ENCODE measurements around the gene NCOR1. TPM values are rescaled to one million over a fixed set of nuclear protein-coding genes. Genes with fewer than 3 reads are reported as not detected.

The NCOR1 gene
- total and polyA plus RNA-seq, 2 of the 8 experiments (the other 6 are each of a cell fraction or from before 2014, with no cell fraction given): 65.4 to 142 TPM

DNA sequence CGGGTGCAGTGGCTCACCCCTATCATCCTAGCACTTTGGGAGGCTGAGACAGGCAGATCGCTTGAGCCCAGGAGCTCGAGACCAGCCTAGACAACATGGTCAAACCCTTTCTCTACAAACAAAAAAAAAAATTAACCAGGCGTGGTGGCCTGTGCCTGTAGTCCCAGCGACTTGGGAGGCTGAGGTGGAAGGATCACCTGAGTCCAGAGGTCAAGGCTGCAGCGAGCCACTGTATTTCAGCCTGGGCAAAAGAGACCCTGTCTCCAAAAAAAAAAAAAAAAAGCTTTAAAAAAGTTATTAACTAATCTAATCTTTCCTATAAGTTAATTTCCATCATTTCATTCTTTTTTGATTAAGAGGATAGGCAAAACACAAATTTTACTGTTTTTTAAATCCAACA is 2.5 kb downstream of the NCOR1 start:
- Histone ChIP-seq H2BK12ac (ENCODE audit: low read depth, low read length) (no peak overlapping the region), H2BK5ac (ENCODE audit: low read depth, low read length) (no peak overlapping the region), H2AFZ (ENCODE audit: low read length) (no peak overlapping the region), H3K23ac (ENCODE audit: insufficient read length) (no peak overlapping the region), H3K18ac (ENCODE audit: extremely low read depth, low read length) (no peak overlapping the region), H2BK120ac (replicated peaks; ENCODE audit: low read depth, low read length) (no peak overlapping the region), H3K4me1 (replicated peaks in 1 of 4; ENCODE audit: control insufficient read depth in 3 of 4, insufficient read depth in 4 of 4, low read length in 3 of 4) (peaks cover 0 to 6% (median 2%) of the 10 kb centered on the region in 4 experiments; a peak in 4 of 7 replicates), H4K20me1 (replicated peaks in 1 of 2; ENCODE audit: control insufficient read depth in 1 of 2, insufficient read depth in 2 of 2, low read length in 2 of 2) (peaks cover 0 to 4% of the 10 kb centered on the region in 2 experiments), H3K9me3 (ENCODE audit: insufficient read depth in 2 of 2, low read depth in 1 of 2, low read length in 1 of 2) (no peaks in the 10 kb centered on the region), H3K4ac (replicated peaks; ENCODE audit: insufficient read length, low read depth, low read length) (no peak overlapping the region), H3K27me3 (replicated peaks in 1 of 4; ENCODE audit: control insufficient read depth in 3 of 4, extremely low read depth in 1 of 4, insufficient read depth in 3 of 4, low read length in 3 of 4) (no peaks in the 10 kb centered on the region), H3K79me2 (ENCODE audit: control insufficient read depth in 1 of 2, insufficient read depth in 2 of 2, low read length in 2 of 2) (peaks cover 36 to 83% of the 10 kb centered on the region in 2 experiments), H3K4me2 (ENCODE audit: insufficient read depth in 1 of 2, low read depth in 2 of 2, low read length in 2 of 2) (no peak overlapping the region), H3K36me3 (ENCODE audit: control insufficient read depth in 2 of 4, insufficient read depth in 4 of 4, low read length in 3 of 4) (no peaks in the 10 kb centered on the region), H3K23me2 (ENCODE audit: low read depth, low read length) (peaks cover 9% of the 10 kb centered on the region), H3K9ac (replicated peaks in 1 of 4; ENCODE audit: extremely low read depth in 1 of 4, low read depth in 3 of 4, low read length in 3 of 4) (no peak overlapping the region), H3K14ac (ENCODE audit: insufficient read length) (no peak overlapping the region), H2AK5ac (ENCODE audit: low read depth, low read length) (no peak overlapping the region), H3K79me1 (ENCODE audit: low read depth, low read length) (no peaks in the 10 kb centered on the region), H2BK15ac (ENCODE audit: low read length) (no peak overlapping the region), H4K91ac (replicated peaks; ENCODE audit: insufficient read length, low read length) (no peak overlapping the region), H4K5ac (ENCODE audit: insufficient read length, low read depth, low read length) (no peak overlapping the region), H2BK20ac (ENCODE audit: low read length) (no peak overlapping the region), H3K27ac (ENCODE audit: low read depth, low read length) (no peak overlapping the region), H3K4me3 (ENCODE audit: extremely low read depth in 1 of 4, insufficient read depth in 2 of 4, low read depth in 3 of 4, low read length in 4 of 4) (no peak overlapping the region), H3K56ac (replicated peaks; ENCODE audit: insufficient read length, low read depth, low read length) (no peak overlapping the region), H4K8ac (ENCODE audit: extremely low read depth, insufficient read depth, low read length) (no peak overlapping the region)
- FAIRE-seq (no peak), DNase-seq (ENCODE audit: low read depth in 1 of 2, low spot score in 2 of 2) (no peak)
- TF ChIP-seq RAD21 (IDR thresholded peaks at IDR 0.05 in 1 of 2, conservative IDR thresholded peaks at IDR 0.05 in 1 of 2; ENCODE audit: low read depth in 2 of 2, low read length in 2 of 2) (no peak), CHD1 (IDR thresholded peaks at IDR 0.05; ENCODE audit: low read depth, low read length) (no peak), GTF2F1 (IDR thresholded peaks at IDR 0.05; ENCODE audit: borderline replicate concordance, low read depth, low read length) (no peak)
- 85% methylated on average over 6 of the region's 6 CpGs; no CpG with 5 or more reads in 1 of the 2 experiments for WGBS, 2 experiments (ENCODE audit: extremely low coverage in 1 of 2, insufficient coverage in 1 of 2, insufficient read length in 1 of 2, insufficient replicate concordance in 2 of 2, low coverage in 1 of 2, low lambda C conversion rate in 2 of 2, missing lambda C conversion rate in 1 of 2)
- CTCF ChIA-PET (ENCODE audit: partially characterized antibody): interaction anchor here (0.8 kb wide), 1 partner anchor 91 kb away, joined by 4 read pairs; no protein-coding TSS in a partner anchor
- POLR2A ChIA-PET (ENCODE audit: partially characterized antibody): no interaction called here
